HG02870 (cell line): ENCODE data around the gene ATG10.

Experiments
- ATAC-seq: cut with Tn5 transposase; IDR thresholded peaks from one replicate; pipeline ENCODE4 v1.9.1; 2021; ENCODE audit warnings: mild to moderate bottlenecking, moderate library complexity; ENCODE audit not compliant: unreplicated experiment

Gene ATG10

GRCh38 chr5:82301190-82301589 lies 329.4 kb downstream of the ATG10 start:
- ATAC-seq: no peak
